Epithelial cell of proximal tubule (primary cell): ENCODE measurements around the gene HS6ST3. TPM values are rescaled to one million over a fixed set of nuclear protein-coding genes. Genes with fewer than 3 reads are reported as not detected.

Experiments
- DNase-seq: peaks from one replicate; pipeline ENCODE4 v3.0.0-alpha.2; 2011; ENCODE audit warnings: low read depth
- H3K4me3 ChIP-seq: 2 replicates; pipeline ENCODE4 v1.5.1; 2011; ENCODE audit warnings: low read depth, mild to moderate bottlenecking, low read length
- CTCF ChIP-seq: conservative IDR thresholded peaks from 2 replicates; pipeline ENCODE4 v1.5.1; 2012; ENCODE audit warnings: low read depth, mild to moderate bottlenecking, low read length
- total RNA-seq: library from RNA; depleted of rRNA; stranded (reverse); fragments of >200 nt; gene quantifications from 2 replicates; pipeline ENCODE4 v1.2.3, GENCODE V29; 2015

The HS6ST3 gene
- total RNA-seq, 1 donor from 2014 or later: 0.29 TPM

GRCh38 chr13:96615252-96615651 lies 525.3 kb downstream of the HS6ST3 start:
- H3K4me3 ChIP-seq: no peak overlapping the region
- TF ChIP-seq CTCF: no peak
- DNase-seq: no peak

GRCh38 chr13:96617528-96617927 lies 527.6 kb downstream of the HS6ST3 start:
- no peak for DNase-seq
- no peak for TF ChIP-seq CTCF
- H3K4me3 ChIP-seq: no peak overlapping the region

GRCh38 chr13:96621634-96622183 lies 531.8 kb downstream of the HS6ST3 start:
- TF ChIP-seq CTCF: no peak
- DNase-seq: no peak

GRCh38 chr13:96629331-96629730 lies 539.4 kb downstream of the HS6ST3 start:
- H3K4me3 ChIP-seq: no peak overlapping the region
- TF ChIP-seq CTCF: no peak
- no peak for DNase-seq

More at GRCh38 chr13:96621634-96622183, 531.8 kb downstream of the HS6ST3 start:
- no peak overlapping the region for H3K4me3 ChIP-seq

- H3K4me3 ChIP-seq: no peak overlapping the region
- DNase-seq: no peak
- no peak for TF ChIP-seq CTCF
These were observed 542.8 kb downstream of the HS6ST3 start for GRCh38 chr13:96632536-96633320.

GRCh38 chr13:96636001-96636709 lies 546.2 kb downstream of the HS6ST3 start:
- no peak for TF ChIP-seq CTCF
- no peak overlapping the region for H3K4me3 ChIP-seq
- DNase-seq: no peak
